Mesothelial cell of epicardium (in vitro differentiated cells): ENCODE results near the gene ALG14. TPM values are rescaled to one million over a fixed set of nuclear protein-coding genes. Genes with fewer than 3 reads are reported as not detected.
"Not testable (repeated sequence)": the region's sequence is repeated elsewhere in the genome, so short reads cannot be mapped to it uniquely, and the experiment has no call there.

ENCODE experiments used
- DNase-seq, 2 experiments: peaks; one replicate each; pipeline ENCODE4 v3.0.0; 2021; ENCODE audit warnings: low spot score in 2 of 2; ENCODE audit not compliant: unreplicated experiment in 2 of 2
- H3K27ac Mint-ChIP-seq: 2 replicates; pipeline ENCODE4 v1.8.0; 2021; ENCODE audit warnings: mixed read lengths
- H3K27me3 Mint-ChIP-seq: 2 replicates; pipeline ENCODE4 v1.8.0; 2021; ENCODE audit warnings: low read depth, mixed read lengths
- H3K36me3 Mint-ChIP-seq: 2 replicates; pipeline ENCODE4 v1.8.0; 2021; ENCODE audit warnings: mixed read lengths
- H3K4me1 Mint-ChIP-seq: 2 replicates; pipeline ENCODE4 v1.8.0; 2021; ENCODE audit warnings: mixed read lengths
- H3K4me3 Mint-ChIP-seq: 2 replicates; pipeline ENCODE4 v1.8.0; 2021; ENCODE audit warnings: mild to moderate bottlenecking, moderate library complexity, mixed read lengths
- H3K9me3 Mint-ChIP-seq: 2 replicates; pipeline ENCODE4 v1.8.0; 2021; ENCODE audit warnings: mixed read lengths
- total RNA-seq: library from RNA; stranded (reverse); gene quantifications from 3 replicates; pipeline ENCODE4 v1.2.1, GENCODE V29; 2021
- TF ChIP-seq, protein P1 (sequence below): fragments of 200-600 bp; sonication (generic); IDR thresholded peaks from one replicate; pipeline ENCODE4 v1.5.0; 2021; ENCODE audit warnings: antibody characterized with exemption; ENCODE audit not compliant: unreplicated experiment

Gene ALG14
- total RNA-seq, 1 donor from 2014 or later, result 5.0 TPM

DNA sequence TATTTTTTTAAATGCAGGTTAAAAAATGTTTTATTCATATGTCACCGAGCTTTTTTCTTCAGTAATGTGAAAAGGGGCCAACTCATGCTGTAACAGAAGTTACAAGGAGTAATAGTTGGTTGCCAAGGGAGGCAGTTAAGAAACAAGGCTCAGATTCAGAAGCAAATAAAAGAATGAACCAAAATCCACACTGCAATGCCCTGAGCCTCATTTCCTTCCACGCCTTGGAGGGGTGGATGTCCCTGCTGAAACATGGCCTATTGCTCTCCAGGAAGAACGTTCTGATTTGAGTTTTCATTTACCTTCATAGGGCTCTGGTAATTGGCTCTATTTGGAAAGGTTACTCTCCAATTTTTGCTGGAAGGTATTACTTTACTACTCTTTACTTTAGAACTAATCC is 24.4 kb downstream of the ALG14 start:
- H3K36me3 Mint-ChIP-seq, result no peaks in the 10 kb centered on the region
- TF ChIP-seq, protein P1, sequence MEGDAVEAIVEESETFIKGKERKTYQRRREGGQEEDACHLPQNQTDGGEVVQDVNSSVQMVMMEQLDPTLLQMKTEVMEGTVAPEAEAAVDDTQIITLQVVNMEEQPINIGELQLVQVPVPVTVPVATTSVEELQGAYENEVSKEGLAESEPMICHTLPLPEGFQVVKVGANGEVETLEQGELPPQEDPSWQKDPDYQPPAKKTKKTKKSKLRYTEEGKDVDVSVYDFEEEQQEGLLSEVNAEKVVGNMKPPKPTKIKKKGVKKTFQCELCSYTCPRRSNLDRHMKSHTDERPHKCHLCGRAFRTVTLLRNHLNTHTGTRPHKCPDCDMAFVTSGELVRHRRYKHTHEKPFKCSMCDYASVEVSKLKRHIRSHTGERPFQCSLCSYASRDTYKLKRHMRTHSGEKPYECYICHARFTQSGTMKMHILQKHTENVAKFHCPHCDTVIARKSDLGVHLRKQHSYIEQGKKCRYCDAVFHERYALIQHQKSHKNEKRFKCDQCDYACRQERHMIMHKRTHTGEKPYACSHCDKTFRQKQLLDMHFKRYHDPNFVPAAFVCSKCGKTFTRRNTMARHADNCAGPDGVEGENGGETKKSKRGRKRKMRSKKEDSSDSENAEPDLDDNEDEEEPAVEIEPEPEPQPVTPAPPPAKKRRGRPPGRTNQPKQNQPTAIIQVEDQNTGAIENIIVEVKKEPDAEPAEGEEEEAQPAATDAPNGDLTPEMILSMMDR, result no peak
- no peaks in the 10 kb centered on the region for H3K9me3 Mint-ChIP-seq
- H3K4me1 Mint-ChIP-seq, result no peaks in the 10 kb centered on the region
- no peaks in the 10 kb centered on the region for H3K27me3 Mint-ChIP-seq
- H3K27ac Mint-ChIP-seq, result no peak overlapping the region
- DNase-seq, result no peak
- no peak overlapping the region for H3K4me3 Mint-ChIP-seq

DNA sequence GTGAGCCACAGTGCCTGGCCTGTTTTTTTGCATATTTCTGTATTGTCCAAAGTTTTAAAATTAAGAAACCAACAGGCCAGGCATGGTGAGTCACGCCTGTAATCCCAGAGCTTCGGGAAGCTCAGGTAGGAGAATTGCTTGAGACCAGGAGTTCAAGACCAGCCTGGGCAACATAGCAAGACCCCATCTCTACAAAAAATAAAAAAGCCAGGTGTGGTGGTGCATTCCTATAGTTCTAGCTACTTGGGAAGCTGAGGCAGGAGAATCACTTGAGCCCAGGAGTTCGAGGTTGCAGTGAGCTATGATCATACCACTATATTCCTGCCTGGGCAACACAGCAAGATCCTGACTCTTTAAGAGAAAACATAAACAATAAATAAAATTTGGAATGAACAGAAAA is 25.1 kb downstream of the ALG14 start:
- not testable (repeated sequence) for H3K9me3 Mint-ChIP-seq, H3K27ac Mint-ChIP-seq, H3K4me1 Mint-ChIP-seq, DNase-seq, H3K4me3 Mint-ChIP-seq, H3K36me3 Mint-ChIP-seq, H3K27me3 Mint-ChIP-seq

DNA sequence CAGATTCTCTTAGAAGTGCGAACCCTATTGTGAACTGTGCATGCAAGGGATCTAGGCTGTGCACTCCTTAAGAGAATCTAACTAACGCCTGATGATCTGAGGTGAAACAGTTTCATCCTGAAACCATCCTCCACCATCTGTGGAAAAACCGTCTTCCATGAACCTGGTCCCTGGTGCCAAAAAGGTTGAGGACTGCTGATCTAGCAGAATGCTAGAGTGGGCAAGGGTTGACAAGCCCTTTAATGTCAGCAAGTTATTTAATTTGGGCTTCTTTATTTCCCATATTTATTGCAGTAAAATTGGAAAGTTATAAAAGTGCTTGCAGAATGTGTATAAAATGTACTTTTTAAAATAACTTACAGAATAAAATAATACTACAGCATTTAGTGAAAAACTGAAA is 26.4 kb downstream of the ALG14 start:
- Mint-ChIP-seq H3K4me3 (no peak overlapping the region), H3K4me1 (peaks cover 2% of the 10 kb centered on the region), H3K36me3 (no peaks in the 10 kb centered on the region), H3K27me3 (no peaks in the 10 kb centered on the region), H3K27ac (no peak overlapping the region), H3K9me3 (no peaks in the 10 kb centered on the region)
- DNase-seq, result no peak
- TF ChIP-seq, protein P1, result no peak

DNA sequence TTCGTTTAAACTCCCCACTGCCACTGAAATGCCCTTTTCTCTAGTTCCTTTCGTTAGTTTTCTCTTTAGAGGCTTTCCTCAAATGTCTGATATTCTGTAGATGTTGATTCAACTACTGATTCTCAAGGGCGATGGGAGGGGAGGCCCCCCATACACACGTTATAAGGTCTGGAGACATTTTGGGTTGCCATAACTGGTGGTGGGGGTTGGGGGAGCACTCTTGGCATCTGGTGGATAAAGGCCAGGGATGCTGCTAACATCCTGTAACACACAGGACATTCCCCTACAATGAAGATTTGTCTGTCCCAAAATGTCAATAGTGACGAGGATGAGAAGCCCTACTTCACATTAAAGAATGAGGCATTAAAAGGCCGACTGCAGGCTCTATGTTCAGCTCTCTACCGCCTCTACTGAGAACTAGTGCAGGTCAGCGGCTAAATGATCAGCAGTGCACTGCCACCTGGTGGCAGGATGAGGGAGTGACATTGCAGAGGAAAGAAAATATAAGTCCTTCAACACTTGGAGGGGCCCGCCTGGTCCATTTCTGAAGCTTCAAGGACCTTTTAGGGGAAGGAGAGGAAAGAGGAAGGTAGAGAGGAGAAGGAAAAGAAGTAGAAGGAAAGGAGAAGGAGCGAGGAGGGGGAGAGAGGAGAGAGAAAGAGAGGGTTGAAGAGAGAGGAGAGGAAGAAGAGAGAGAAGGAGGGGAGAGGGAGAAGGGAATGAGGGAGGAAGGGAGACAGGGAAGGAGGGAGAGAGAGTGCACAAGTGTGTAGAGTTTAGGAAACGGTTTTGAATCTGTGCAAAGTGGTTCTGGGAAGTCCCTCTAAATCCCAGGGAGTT is 29.4 kb downstream of the ALG14 start:
- peak; percentile 57 to 86 for DNase-seq
- Mint-ChIP-seq H3K27me3 (no peaks in the 10 kb centered on the region), H3K27ac (no peak overlapping the region), H3K4me1 (peaks cover 5% of the 10 kb centered on the region), H3K4me3 (no peak overlapping the region), H3K36me3 (no peaks in the 10 kb centered on the region), H3K9me3 (no peaks in the 10 kb centered on the region)
- TF ChIP-seq, protein P1, result peak; percentile 99

GRCh38 chr1:95042286-95042685 is 30.5 kb downstream of the ALG14 start:
- Mint-ChIP-seq H3K27ac (no peak overlapping the region), H3K4me1 (peaks cover 5% of the 10 kb centered on the region), H3K4me3 (no peak overlapping the region), H3K9me3 (no peaks in the 10 kb centered on the region), H3K27me3 (no peaks in the 10 kb centered on the region), H3K36me3 (no peaks in the 10 kb centered on the region)
- no peak for DNase-seq
- TF ChIP-seq, protein P1, result no peak

GRCh38 chr1:95041491-95042165 is 31.1 kb downstream of the ALG14 start:
- DNase-seq, result peak; percentile 23 to 49
- H3K27me3 Mint-ChIP-seq, result no peaks in the 10 kb centered on the region
- H3K4me3 Mint-ChIP-seq, result no peak overlapping the region
- TF ChIP-seq, protein P1, result peak; percentile 69
- peaks cover 5% of the 10 kb centered on the region for H3K4me1 Mint-ChIP-seq
- no peaks in the 10 kb centered on the region for H3K36me3 Mint-ChIP-seq
- H3K9me3 Mint-ChIP-seq, result no peaks in the 10 kb centered on the region
- H3K27ac Mint-ChIP-seq, result no peak overlapping the region
